ENCODE results near the gene ZNF382.
"Not testable (repeated sequence)": the region's sequence is repeated elsewhere in the genome, so short reads cannot be mapped to it uniquely, and the experiment has no call there.

ZNF382 gene

GRCh38 chr19:36605101-36605876 is at the start of gene ZNF382:
Gene ZNF382, plus strand, starts transcription at chr19:36605313. Its CDS starts 4,602 bp downstream, at chr19:36609915.
- peak; percentile 92 for DNase-seq

GRCh38 chr19:36564391-36564790 is 40.7 kb upstream of the ZNF382 start:
- no peak for DNase-seq

GRCh38 chr19:36572593-36573019 is 32.5 kb upstream of the ZNF382 start:
- no peak for DNase-seq

GRCh38 chr19:36573020-36573894 is 31.9 kb upstream of the ZNF382 start, which contains the start of gene ZNF529:
Gene ZNF529, minus strand, starts transcription at chr19:36573292. Its CDS starts 946 bp downstream, at chr19:36572346.
- peak; percentile 97 for DNase-seq

DNA sequence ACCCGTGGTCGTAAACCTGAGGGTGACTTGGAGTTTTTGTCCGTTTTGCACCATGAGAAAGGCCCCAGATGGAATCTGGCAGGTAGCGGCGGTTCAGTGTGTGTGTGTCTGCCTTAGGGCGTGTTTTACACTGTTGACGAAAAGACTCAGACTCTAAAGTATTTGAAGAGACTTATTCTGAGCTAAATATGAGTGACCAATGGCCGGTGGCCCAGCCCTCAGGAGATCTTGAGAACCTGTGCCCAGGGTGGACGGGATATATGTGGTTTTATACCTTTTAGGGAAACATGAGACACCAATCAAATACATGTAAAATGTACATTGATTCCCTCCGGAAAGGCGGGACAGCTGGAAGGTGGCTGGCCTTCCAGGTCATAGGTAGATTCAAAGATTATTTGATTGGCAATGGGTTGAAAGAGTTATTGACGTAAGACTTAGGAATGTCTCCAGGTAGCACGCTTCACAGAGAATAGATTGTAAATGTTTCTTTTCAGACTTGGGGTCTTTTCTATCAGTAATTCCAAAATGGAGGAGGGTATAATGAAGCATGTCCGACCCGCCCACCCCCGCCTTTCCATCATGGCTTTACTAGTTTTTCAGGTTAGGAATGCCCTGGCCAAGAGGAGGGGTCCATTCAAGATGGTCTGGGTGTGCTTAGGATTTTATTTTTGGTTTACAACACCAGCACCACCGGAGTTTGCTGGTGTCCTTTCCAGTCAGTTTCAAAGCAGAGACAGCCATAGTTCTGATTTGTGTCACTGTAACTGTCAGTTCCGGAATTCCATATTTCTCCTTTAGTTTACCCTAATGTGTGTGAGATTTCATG is 31.0 kb upstream of the ZNF382 start:
- peak; percentile 55 for DNase-seq

- peak; percentile 7 for DNase-seq
Observed at GRCh38 chr19:36574741-36575140, 30.4 kb upstream of the ZNF382 start.

- no peak for DNase-seq
Observed at GRCh38 chr19:36577271-36577996, 27.7 kb upstream of the ZNF382 start.

DNA sequence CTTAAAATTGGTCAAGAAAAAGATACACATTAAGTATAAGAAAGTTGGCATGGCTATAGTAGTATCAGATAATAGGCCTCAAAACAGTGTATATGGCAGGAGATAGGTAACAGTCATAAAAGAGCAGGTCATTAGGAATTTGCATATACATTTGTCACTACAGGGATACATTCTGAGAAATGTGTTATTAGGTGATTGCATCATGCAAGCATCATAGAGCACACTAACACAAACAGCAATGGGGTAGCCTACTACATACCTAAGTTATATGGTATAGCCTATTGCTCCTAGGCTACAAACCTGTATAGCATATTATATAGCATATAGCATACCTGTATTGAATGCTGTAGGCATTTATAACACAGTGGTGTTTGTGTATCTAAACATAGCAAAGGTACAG is 25.9 kb upstream of the ZNF382 start:
- no peak for DNase-seq

DNA sequence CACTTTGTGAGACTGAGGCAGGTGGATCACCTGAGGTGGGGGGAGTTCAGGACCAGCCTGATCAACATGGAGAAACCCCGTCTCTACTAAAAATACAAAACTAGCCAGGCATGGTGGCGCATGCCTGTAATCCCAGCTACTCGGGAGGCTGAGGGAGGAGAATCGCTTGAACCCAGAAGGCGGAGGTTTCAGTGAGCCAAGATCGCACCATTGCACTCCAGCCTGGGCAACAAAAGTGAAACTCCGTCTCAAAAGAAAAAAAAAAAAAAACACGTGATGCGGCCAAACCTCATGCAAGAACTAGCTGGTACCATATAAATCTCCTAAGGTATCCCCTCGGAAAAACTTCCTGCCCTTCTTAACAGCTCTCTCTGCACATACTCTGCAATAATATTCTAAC is 2.4 kb upstream of the ZNF382 start:
- not testable (repeated sequence) for DNase-seq

GRCh38 chr19:36604656-36605100 is 435 bp upstream of the ZNF382 start:
- peak; percentile 91 for DNase-seq

GRCh38 chr19:36605877-36606478 is 865 bp downstream of the ZNF382 start:
- peak; percentile 61 for DNase-seq

GRCh38 chr19:36627057-36627456 is 21.9 kb downstream of the ZNF382 start:
- no peak for DNase-seq

DNA sequence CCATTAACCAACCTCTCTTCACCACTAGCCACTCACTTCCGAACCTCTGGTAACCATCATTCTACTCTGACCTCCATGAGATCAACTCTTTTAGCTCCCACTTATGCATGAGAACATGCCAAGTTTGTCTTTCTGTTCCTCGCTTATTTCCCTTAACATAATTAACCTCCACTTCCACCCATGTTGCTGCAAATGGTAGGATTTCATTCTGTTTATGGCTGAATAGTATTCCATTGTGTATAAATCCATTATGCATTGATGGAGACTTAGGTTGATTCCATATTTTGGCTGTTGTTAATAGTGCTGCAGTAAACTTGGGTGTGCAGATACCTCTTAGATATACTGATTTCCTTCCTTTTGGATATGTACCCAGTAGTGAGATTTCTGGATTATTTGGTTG is 30.2 kb downstream of the ZNF382 start:
- no peak for DNase-seq

GRCh38 chr19:36638862-36639510 is 33.9 kb downstream of the ZNF382 start:
- peak; percentile 15 for DNase-seq

GRCh38 chr19:36646746-36647145 is 41.6 kb downstream of the ZNF382 start:
- no peak for DNase-seq

GRCh38 chr19:36652958-36653357 is 47.8 kb downstream of the ZNF382 start:
- DNase-seq = no peak

GRCh38 chr19:36665832-36666231 is 60.7 kb downstream of the ZNF382 start:
- peak; percentile 3 for DNase-seq

- DNase-seq = no peak
Observed at GRCh38 chr19:36668646-36669045, 63.5 kb downstream of the ZNF382 start.

GRCh38 chr19:36672368-36672767 is 67.3 kb downstream of the ZNF382 start:
- no peak for DNase-seq

GRCh38 chr19:36674201-36674600 is 69.1 kb downstream of the ZNF382 start:
- DNase-seq = no peak

DNA sequence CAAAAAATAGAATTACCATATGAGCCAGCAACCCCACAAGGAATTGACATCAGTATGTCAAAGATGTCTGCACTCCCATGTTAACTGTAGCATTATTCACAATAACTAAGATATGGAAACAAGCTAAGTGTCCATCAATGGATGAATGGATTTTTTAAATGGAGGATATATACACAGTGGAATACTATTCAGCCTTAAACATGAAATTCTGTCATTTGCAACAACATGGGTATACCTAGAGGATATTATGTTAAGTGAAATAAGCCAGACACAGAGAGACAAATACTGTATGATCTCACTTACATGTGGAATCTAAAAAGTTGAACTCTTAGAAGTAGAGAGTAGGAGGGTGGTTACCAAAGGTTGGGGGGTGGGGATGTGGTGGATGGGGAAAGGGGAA is 74.3 kb downstream of the ZNF382 start:
- no peak for DNase-seq

Measured in hematopoietic multipotent progenitor cell treated with erythropoietin and hydrocortisone succinate and interleukin-3 and kit ligand, for 4 days (in vitro differentiated cells).